HEK293 (cell line): ENCODE measurements around the gene TLE2.

Source experiments
- CTCF ChIA-PET: fragments of 350-600 bp; formaldehyde crosslinking; extraction: SDS; loops from one replicate; lab custom pipeline; 2021; ENCODE audit warnings: antibody characterized with exemption; lab: Yijun Ruan, JAX
- POLR2A ChIA-PET: fragments of 300-600 bp; formaldehyde crosslinking; extraction: SDS; loops from one replicate; lab custom pipeline; 2020; ENCODE audit warnings: antibody characterized with exemption, inconsistent platforms; lab: Yijun Ruan, JAX
- H3K27ac ChIP-seq: fragments of 200-500 bp; sonication (Bioruptor generic); 2 replicates; pipeline ENCODE4 v1.5.1; 2014; ENCODE audit warnings: low read depth, low read length, control low read depth, inconsistent platforms; ENCODE audit errors: extremely low read depth
- H3K36me3 ChIP-seq, 2 experiments: fragments of 200-500 bp in 1 of 2; sonication (Bioruptor generic) in 1 of 2; 1 replicate in 1 of 2; 2 replicates in 1 of 2; pipeline ENCODE4 v1.5.1; 2014 to 2017; ENCODE audit warnings: inconsistent platforms in 2 of 2, low read length in 2 of 2; ENCODE audit not compliant: control insufficient read depth in 2 of 2, insufficient read depth in 1 of 2
- H3K4me1 ChIP-seq: fragments of 200-500 bp; sonication (Bioruptor generic); 2 replicates; pipeline ENCODE4 v1.5.1; 2014; ENCODE audit warnings: mild to moderate bottlenecking, low read length, inconsistent platforms; ENCODE audit not compliant: control insufficient read depth, insufficient read depth
- H3K4me3 ChIP-seq: 2 replicates; pipeline ENCODE4 v1.5.1; 2011; ENCODE audit warnings: low read depth, mild to moderate bottlenecking, control low read depth, low read length, moderate library complexity
- H3K9me3 ChIP-seq: fragments of 200-500 bp; sonication (Bioruptor generic); 2 replicates; pipeline ENCODE4 v1.5.1; 2014; ENCODE audit warnings: low read depth, low read length, inconsistent platforms; ENCODE audit not compliant: control insufficient read depth, insufficient read depth
- CTCF ChIP-seq: fragments of 450-650 bp; formaldehyde crosslinking; IDR thresholded peaks from 2 replicates; pipeline ENCODE4 v1.5.1; 2016; ENCODE audit warnings: missing biosample characterization, missing genetic modification characterization
- GFI1B ChIP-seq: fragments of 450-650 bp; formaldehyde crosslinking; IDR thresholded peaks from 2 replicates; pipeline ENCODE4 v1.5.1; 2016; ENCODE audit warnings: missing biosample characterization, missing genetic modification characterization
- GLIS1 ChIP-seq: fragments of 450-650 bp; formaldehyde crosslinking; IDR thresholded peaks from 2 replicates; pipeline ENCODE4 v1.5.1; 2016; ENCODE audit warnings: missing biosample characterization, missing genetic modification characterization
- KLF1 ChIP-seq: fragments of 450-650 bp; formaldehyde crosslinking; IDR thresholded peaks from 2 replicates; pipeline ENCODE4 v1.5.1; 2016; ENCODE audit warnings: missing biosample characterization, missing genetic modification characterization
- KLF10 ChIP-seq: fragments of 450-650 bp; IDR thresholded peaks from 2 replicates; pipeline ENCODE4 v1.5.1; 2018; ENCODE audit warnings: missing biosample characterization, mild to moderate bottlenecking, missing genetic modification characterization
- KLF16 ChIP-seq: fragments of 450-650 bp; formaldehyde crosslinking; IDR thresholded peaks from 2 replicates; pipeline ENCODE4 v1.5.1; 2017; ENCODE audit warnings: missing biosample characterization, missing genetic modification characterization
- KLF17 ChIP-seq: fragments of 450-650 bp; formaldehyde crosslinking; IDR thresholded peaks from 2 replicates; pipeline ENCODE4 v1.5.1; 2016; ENCODE audit warnings: missing biosample characterization, missing genetic modification characterization
- KLF7 ChIP-seq: fragments of 450-650 bp; formaldehyde crosslinking; IDR thresholded peaks from 2 replicates; pipeline ENCODE4 v1.5.1; 2016; ENCODE audit warnings: missing biosample characterization, missing genetic modification characterization, borderline replicate concordance
- KLF9 ChIP-seq: fragments of 450-650 bp; formaldehyde crosslinking; IDR thresholded peaks from 2 replicates; pipeline ENCODE4 v1.5.1; 2016; ENCODE audit warnings: missing biosample characterization, missing genetic modification characterization, low read depth
- MYNN ChIP-seq: fragments of 450-650 bp; formaldehyde crosslinking; IDR thresholded peaks from 2 replicates; pipeline ENCODE4 v1.5.1; 2016; ENCODE audit warnings: missing biosample characterization, missing genetic modification characterization, borderline replicate concordance
- OVOL3 ChIP-seq: fragments of 450-650 bp; formaldehyde crosslinking; IDR thresholded peaks from 2 replicates; pipeline ENCODE4 v1.5.1; 2016; ENCODE audit warnings: missing biosample characterization, missing genetic modification characterization
- PRDM1 ChIP-seq: fragments of 450-650 bp; formaldehyde crosslinking; IDR thresholded peaks from 2 replicates; pipeline ENCODE4; 2016; ENCODE audit warnings: missing biosample characterization, missing genetic modification characterization
- PRDM10 ChIP-seq: fragments of 450-650 bp; formaldehyde crosslinking; IDR thresholded peaks from 2 replicates; pipeline ENCODE4 v1.5.1; 2016; ENCODE audit warnings: missing biosample characterization, missing genetic modification characterization
- SETDB1 ChIP-seq: IDR thresholded peaks from one replicate; pipeline ENCODE4 v1.6.1; 2017; ENCODE audit warnings: mild to moderate bottlenecking, low read length, moderate library complexity, mixed read lengths; ENCODE audit not compliant: insufficient read length
- SP2 ChIP-seq: fragments of 450-650 bp; formaldehyde crosslinking; IDR thresholded peaks from 2 replicates; pipeline ENCODE4 v1.5.1; 2016; ENCODE audit warnings: missing biosample characterization, missing genetic modification characterization
- SP3 ChIP-seq: fragments of 450-650 bp; formaldehyde crosslinking; IDR thresholded peaks from 2 replicates; pipeline ENCODE4 v1.5.1; 2016; ENCODE audit warnings: missing biosample characterization, missing genetic modification characterization
- YY1 ChIP-seq: fragments of 450-650 bp; formaldehyde crosslinking; IDR thresholded peaks from 2 replicates; pipeline ENCODE4 v1.5.1; 2018; ENCODE audit warnings: missing biosample characterization, missing genetic modification characterization
- ZFP69B ChIP-seq: fragments of 450-650 bp; formaldehyde crosslinking; IDR thresholded peaks from 2 replicates; pipeline ENCODE4 v1.5.1; 2016; ENCODE audit warnings: missing biosample characterization, missing genetic modification characterization
- ZNF121 ChIP-seq: fragments of 450-650 bp; formaldehyde crosslinking; IDR thresholded peaks from 2 replicates; pipeline ENCODE4 v1.5.1; 2016; ENCODE audit warnings: missing biosample characterization, missing genetic modification characterization
- ZNF146 ChIP-seq: fragments of 450-650 bp; formaldehyde crosslinking; IDR thresholded peaks from 2 replicates; pipeline ENCODE4 v1.5.1; 2016; ENCODE audit warnings: missing biosample characterization, missing genetic modification characterization
- ZNF416 ChIP-seq: fragments of 450-650 bp; formaldehyde crosslinking; IDR thresholded peaks from 2 replicates; pipeline ENCODE4 v1.5.1; 2016; ENCODE audit warnings: missing biosample characterization, missing genetic modification characterization
- ZNF518A ChIP-seq: fragments of 450-650 bp; formaldehyde crosslinking; conservative IDR thresholded peaks from 2 replicates; pipeline ENCODE4 v1.5.1; 2016; ENCODE audit warnings: low read depth, missing biosample characterization, missing genetic modification characterization
- ZNF571 ChIP-seq: fragments of 450-650 bp; formaldehyde crosslinking; IDR thresholded peaks from 2 replicates; pipeline ENCODE4 v1.5.0; 2017; ENCODE audit warnings: missing biosample characterization, missing genetic modification characterization
- ZNF580 ChIP-seq: fragments of 450-650 bp; formaldehyde crosslinking; IDR thresholded peaks from 2 replicates; pipeline ENCODE4 v1.5.1; 2016; ENCODE audit warnings: missing biosample characterization, missing genetic modification characterization
- ZNF677 ChIP-seq: fragments of 450-650 bp; IDR thresholded peaks from 2 replicates; pipeline ENCODE4 v1.5.0; 2018; ENCODE audit warnings: missing biosample characterization, mild to moderate bottlenecking, missing genetic modification characterization, moderate library complexity
- ZNF792 ChIP-seq: fragments of 450-650 bp; formaldehyde crosslinking; IDR thresholded peaks from 2 replicates; pipeline ENCODE4 v1.5.1; 2016; ENCODE audit warnings: missing biosample characterization, missing genetic modification characterization
- ZNF843 ChIP-seq: fragments of 450-650 bp; formaldehyde crosslinking; IDR thresholded peaks from 2 replicates; pipeline ENCODE4 v1.5.1; 2016; ENCODE audit warnings: missing biosample characterization, missing genetic modification characterization

TLE2 gene

GRCh38 chr19:3047496-3048189 lies 18.6 kb upstream of the TLE2 start:
- ChIA-PET POLR2A (interaction anchor here (1.2 to 3.4 kb wide), 2 partner anchors 12 to 97 kb away, joined by 3 to 37 read pairs; no protein-coding TSS in a partner anchor), CTCF (interaction anchor here (0.6 kb wide), 1 partner anchor 29 kb away, joined by 3 read pairs; no protein-coding TSS in a partner anchor)
- Histone ChIP-seq H3K4me3 (peak overlapping the region; percentile 15), H3K27ac (peak overlapping the region; percentile 69), H3K36me3 (no peaks in the 10 kb centered on the region), H3K4me1 (peaks cover 13% of the 10 kb centered on the region), H3K9me3 (no peaks in the 10 kb centered on the region)
- TF ChIP-seq KLF10 (peak; percentile 61; the same call in 1 of the 2 replicates), ZNF677 (tag by site-specific recombination) (no peak), CTCF (tag by site-specific recombination) (no peak), KLF7 (tag by site-specific recombination) (peak; percentile 58; the same call in 1 of the 2 replicates), YY1 (tag by site-specific recombination) (0 out of 2 replicates have a peak, but pooled peaks have one; percentile 27), ZNF416 (tag by site-specific recombination) (no peak), ZNF571 (tag by site-specific recombination) (no peak), KLF1 (peak; percentile 83), PRDM10 (peak; percentile 76), PRDM1 (peak; percentile 26; the same call in 1 of the 2 replicates), ZNF146 (tag by site-specific recombination) (peak; percentile 94), ZFP69B (tag by site-specific recombination) (peak; percentile 45; the same call in 1 of the 2 replicates), KLF9 (tag by site-specific recombination) (peak; percentile 83), SP3 (tag by site-specific recombination) (peak; percentile 53), ZNF518A (no peak), ZNF792 (no peak), GLIS1 (peak; percentile 75), ZNF121 (tag by site-specific recombination) (0 out of 2 replicates have a peak, but pooled peaks have one; percentile 33), OVOL3 (no peak), KLF16 (tag by site-specific recombination) (peak; percentile 57), ZNF580 (tag by site-specific recombination) (peak; percentile 86), SP2 (peak; percentile 81), ZNF843 (tag by site-specific recombination) (peak; percentile 70), MYNN (tag by site-specific recombination) (no peak), SETDB1 (no peak), GFI1B (no peak), KLF17 (tag by site-specific recombination) (0 out of 2 replicates have a peak, but pooled peaks have one; percentile 43)
